ENCODE measurements around the gene RHBDD1.

The RHBDD1 gene

DNA sequence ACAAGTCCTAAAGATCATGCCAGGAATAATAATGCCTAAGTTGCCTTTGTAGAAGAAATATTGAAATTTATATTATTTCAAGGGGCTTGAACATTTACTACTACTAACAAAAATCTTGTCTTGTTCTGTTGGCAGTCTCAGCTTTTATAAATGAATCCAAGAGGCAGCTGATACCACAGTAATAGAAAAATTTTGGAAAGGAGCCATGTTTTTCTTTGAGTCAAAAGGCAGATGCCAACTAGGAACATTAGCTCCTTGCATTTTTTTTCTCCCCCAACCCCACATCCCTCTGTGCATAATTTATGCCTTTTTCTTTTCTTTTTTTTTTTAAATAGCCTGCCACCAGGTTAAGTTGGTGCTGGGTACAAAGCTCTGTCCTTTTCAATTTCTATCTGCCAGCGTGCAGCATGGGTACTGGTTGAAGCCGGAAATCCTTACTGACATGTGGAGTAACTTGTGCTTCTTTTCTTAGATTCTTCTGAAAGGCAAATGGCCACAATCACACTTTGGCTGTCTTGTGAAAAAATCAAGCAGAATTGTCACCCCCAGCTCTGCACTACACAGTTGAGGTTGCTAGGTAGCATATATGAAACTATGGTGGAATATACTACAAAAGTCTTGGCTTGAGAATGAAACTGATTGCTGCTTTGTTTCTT is 98.8 kb downstream of the RHBDD1 start:
- TF ChIP-seq, protein P1, sequence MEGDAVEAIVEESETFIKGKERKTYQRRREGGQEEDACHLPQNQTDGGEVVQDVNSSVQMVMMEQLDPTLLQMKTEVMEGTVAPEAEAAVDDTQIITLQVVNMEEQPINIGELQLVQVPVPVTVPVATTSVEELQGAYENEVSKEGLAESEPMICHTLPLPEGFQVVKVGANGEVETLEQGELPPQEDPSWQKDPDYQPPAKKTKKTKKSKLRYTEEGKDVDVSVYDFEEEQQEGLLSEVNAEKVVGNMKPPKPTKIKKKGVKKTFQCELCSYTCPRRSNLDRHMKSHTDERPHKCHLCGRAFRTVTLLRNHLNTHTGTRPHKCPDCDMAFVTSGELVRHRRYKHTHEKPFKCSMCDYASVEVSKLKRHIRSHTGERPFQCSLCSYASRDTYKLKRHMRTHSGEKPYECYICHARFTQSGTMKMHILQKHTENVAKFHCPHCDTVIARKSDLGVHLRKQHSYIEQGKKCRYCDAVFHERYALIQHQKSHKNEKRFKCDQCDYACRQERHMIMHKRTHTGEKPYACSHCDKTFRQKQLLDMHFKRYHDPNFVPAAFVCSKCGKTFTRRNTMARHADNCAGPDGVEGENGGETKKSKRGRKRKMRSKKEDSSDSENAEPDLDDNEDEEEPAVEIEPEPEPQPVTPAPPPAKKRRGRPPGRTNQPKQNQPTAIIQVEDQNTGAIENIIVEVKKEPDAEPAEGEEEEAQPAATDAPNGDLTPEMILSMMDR (IDR thresholded peaks at IDR 0.05; ENCODE audit: control extremely low read depth, extremely low read depth, low read depth, missing control alignments) = no peak
- ChIA-PET POLR2A (no interaction called here), CTCF (interaction anchor here (1.4 kb wide), 1 partner anchor 22 kb away, joined by 3 read pairs; no protein-coding TSS in a partner anchor)
- DNase-seq (ENCODE audit: extremely low spot score) = no peak

DNA sequence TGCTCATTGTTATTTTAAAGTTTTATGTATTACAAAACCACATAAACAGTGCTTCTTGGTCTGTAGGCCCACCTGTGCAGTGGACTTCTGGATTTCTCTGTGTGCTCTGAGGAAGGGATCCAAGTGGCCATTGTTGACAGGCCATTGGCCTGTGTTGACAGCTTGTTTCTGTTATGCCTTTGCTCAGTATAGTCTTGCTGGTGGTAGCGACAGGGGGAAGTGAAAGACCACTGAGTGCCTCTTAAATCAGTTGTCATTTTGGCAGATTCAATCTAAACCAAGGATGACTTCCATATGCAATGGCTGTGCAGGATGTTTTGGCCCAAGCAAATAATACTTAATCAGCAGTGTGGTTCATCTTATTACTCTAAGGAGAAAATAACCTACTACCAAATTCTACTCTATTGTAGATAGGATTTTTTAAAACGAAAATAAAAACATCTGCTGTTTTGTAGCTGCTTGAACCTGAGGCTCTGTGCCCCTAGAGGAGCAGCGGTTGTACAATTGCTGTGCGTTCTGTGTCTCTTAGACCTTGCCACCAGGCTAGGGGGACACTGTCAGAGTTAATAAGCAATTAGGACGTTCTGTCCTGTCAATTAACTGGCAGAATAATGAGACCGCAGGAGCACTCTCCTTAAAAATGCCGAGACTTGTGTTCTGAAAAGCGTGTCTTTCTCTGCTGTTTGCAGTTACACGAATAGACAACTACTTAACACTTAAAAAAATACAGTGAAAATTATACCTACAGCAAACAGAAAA is 108.2 kb downstream of the RHBDD1 start:
- CTCF ChIA-PET = no interaction called here
- POLR2A ChIA-PET = no interaction called here
- no peak for DNase-seq (ENCODE audit: extremely low spot score)
- TF ChIP-seq, protein P1 (IDR thresholded peaks at IDR 0.05; ENCODE audit: control extremely low read depth, extremely low read depth, low read depth, missing control alignments) = no peak

DNA sequence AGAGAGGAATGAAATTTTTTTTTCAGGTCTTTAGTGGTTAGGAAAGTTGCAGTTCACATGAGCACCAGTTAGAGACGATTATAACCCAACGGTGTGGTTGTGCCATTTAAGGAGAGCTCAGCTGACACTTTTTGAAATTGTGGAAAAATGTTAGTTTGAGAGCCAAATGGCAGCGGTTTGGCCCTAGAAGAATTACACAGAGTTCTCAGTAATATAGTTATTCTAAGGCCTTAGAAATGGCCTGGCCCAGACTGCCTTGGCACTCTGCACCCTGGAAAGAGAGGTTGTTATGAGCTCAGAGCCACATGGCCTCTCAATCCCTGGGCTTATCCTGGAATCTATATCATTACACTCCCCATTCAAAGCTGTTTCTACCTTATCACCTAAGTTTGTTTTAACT is 117.4 kb downstream of the RHBDD1 start:
- POLR2A ChIA-PET = no interaction called here
- CTCF ChIA-PET = interaction anchor here (1.4 to 1.8 kb wide), 3 partner anchors 10 to 150 kb away, joined by 3 to 5 read pairs (median 5); no protein-coding TSS in a partner anchor
- TF ChIP-seq, protein P1 (IDR thresholded peaks at IDR 0.05; ENCODE audit: control extremely low read depth, extremely low read depth, low read depth, missing control alignments) = no peak
- no peak for DNase-seq (ENCODE audit: extremely low spot score)

DNA sequence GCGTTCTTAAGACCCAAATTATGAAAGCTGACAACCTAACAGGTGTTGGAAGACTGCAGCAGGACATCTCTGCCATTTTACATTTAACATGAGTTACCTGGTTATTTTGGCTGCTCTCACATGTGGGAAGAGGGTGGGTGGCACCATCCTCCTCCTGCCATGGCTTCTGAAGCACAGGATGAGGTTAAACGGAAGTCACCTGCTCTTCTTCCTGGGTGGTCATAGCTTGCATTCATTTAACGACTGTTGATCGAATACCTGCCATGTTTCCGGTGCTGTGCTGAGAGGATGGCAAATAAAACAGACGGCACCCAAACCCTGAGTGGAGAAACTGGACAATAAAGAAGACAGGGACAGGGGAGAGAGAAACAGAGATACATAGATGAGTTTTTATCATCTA is 118.0 kb downstream of the RHBDD1 start:
- ChIA-PET CTCF (interaction anchor here (1.4 to 1.8 kb wide), 3 partner anchors 10 to 151 kb away, joined by 3 to 5 read pairs (median 5); no protein-coding TSS in a partner anchor), POLR2A (no interaction called here)
- TF ChIP-seq, protein P1 (IDR thresholded peaks at IDR 0.05; ENCODE audit: control extremely low read depth, extremely low read depth, low read depth, missing control alignments) = no peak
- no peak for DNase-seq (ENCODE audit: extremely low spot score)

DNA sequence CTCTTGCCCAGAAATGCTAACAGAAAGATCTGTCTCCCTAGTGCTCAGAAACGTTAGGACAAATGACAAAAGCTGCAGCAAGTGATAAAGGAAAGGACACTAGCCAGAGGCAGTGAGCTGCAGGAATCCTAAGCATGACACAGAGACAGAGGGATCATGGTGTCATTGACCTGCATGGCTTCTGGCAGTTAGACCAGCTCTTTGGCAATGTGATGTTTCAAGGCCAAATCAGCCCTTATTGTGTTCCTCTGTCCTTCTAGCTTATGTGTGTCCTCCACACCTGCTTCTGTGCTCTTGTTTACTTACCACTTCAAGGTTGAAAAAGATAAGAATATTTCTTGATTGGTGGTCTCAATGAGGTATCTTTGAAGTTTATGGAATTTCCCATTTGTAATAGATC is 120.8 kb downstream of the RHBDD1 start:
- DNase-seq (ENCODE audit: extremely low spot score) = no peak
- CTCF ChIA-PET = interaction anchor here (1.1 kb wide), 1 partner anchor 23 kb away, joined by 3 read pairs; no protein-coding TSS in a partner anchor
- TF ChIP-seq, protein P1 (IDR thresholded peaks at IDR 0.05; ENCODE audit: control extremely low read depth, extremely low read depth, low read depth, missing control alignments) = no peak
- POLR2A ChIA-PET = no interaction called here

DNA sequence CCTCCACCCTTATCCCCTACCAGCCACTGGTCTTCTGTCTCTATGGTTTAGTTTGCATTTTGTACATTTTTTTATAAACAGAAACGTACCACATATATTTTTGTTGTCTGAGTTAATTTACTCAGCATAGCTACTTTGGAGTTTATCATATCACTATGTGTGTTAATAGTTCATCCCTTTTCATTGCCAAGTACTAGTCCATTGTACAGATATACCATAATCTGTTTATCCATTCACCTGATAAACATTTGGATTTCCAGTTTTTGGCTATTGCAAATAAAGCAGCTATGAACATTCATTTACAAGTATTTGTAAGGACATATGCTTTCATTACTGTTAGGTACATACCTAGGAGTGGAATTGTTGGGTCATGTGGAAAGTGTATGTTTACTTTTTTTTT is 123.6 kb downstream of the RHBDD1 start:
- TF ChIP-seq, protein P1 (IDR thresholded peaks at IDR 0.05; ENCODE audit: control extremely low read depth, extremely low read depth, low read depth, missing control alignments) = no peak
- no peak for DNase-seq (ENCODE audit: extremely low spot score)
- ChIA-PET CTCF (interaction anchor here (0.9 to 1.5 kb wide), 3 partner anchors 9 to 12 kb away, joined by 3 to 4 read pairs (median 3); no protein-coding TSS in a partner anchor), POLR2A (no interaction called here)

Data from GM10248 (cell line).